SKM-1 (cell line): ENCODE measurements around the gene UBE2E2.

ENCODE experiments used
- DNase-seq: peaks from one replicate; lab custom pipeline; 2025; ENCODE audit not compliant: unreplicated experiment; lab: John Stamatoyannopoulos, UW

Gene UBE2E2

GRCh38 chr3:23567917-23568316, 364.8 kb downstream of the UBE2E2 start:
- no peak for DNase-seq

GRCh38 chr3:23573827-23574226, 370.7 kb downstream of the UBE2E2 start:
- DNase-seq: no peak

- no peak for DNase-seq
Observed at GRCh38 chr3:23574822-23575315, 371.7 kb downstream of the UBE2E2 start.

- DNase-seq: no peak
Observed at GRCh38 chr3:23575697-23576096, 372.6 kb downstream of the UBE2E2 start.

- DNase-seq: no peak
Observed at GRCh38 chr3:23576379-23576959, 373.3 kb downstream of the UBE2E2 start.

- DNase-seq: no peak
Observed at GRCh38 chr3:23580096-23580713, 377.1 kb downstream of the UBE2E2 start.

GRCh38 chr3:23583980-23584740, 381.0 kb downstream of the UBE2E2 start:
- no peak for DNase-seq

- no peak for DNase-seq
Observed at GRCh38 chr3:23587513-23587912, 384.4 kb downstream of the UBE2E2 start.

GRCh38 chr3:23588547-23588946, 385.4 kb downstream of the UBE2E2 start:
- no peak for DNase-seq

GRCh38 chr3:23589602-23590001, 386.5 kb downstream of the UBE2E2 start:
- DNase-seq: no peak

GRCh38 chr3:23590424-23591273, 387.5 kb downstream of the UBE2E2 start:
- no peak for DNase-seq

GRCh38 chr3:23591374-23591773, 388.2 kb downstream of the UBE2E2 start:
- no peak for DNase-seq

GRCh38 chr3:23592961-23593931, 390.1 kb downstream of the UBE2E2 start:
- DNase-seq: no peak

GRCh38 chr3:23594066-23594465, 390.9 kb downstream of the UBE2E2 start:
- no peak for DNase-seq

- no peak for DNase-seq
Observed at GRCh38 chr3:23594894-23595670, 392.0 kb downstream of the UBE2E2 start.

GRCh38 chr3:23595851-23596250, 392.7 kb downstream of the UBE2E2 start:
- no peak for DNase-seq

GRCh38 chr3:23600167-23600871, 397.2 kb downstream of the UBE2E2 start:
- DNase-seq: no peak

- no peak for DNase-seq
Observed at GRCh38 chr3:23601091-23601822, 398.1 kb downstream of the UBE2E2 start.
